B cell (primary cell): Measurements from ENCODE around the gene KMT2C.
"Not testable (repeated sequence)": the region's sequence is repeated elsewhere in the genome, so short reads cannot be mapped to it uniquely, and the experiment has no call there.

Experiments used
- EZH2 ChIP-seq: IDR thresholded peaks from 2 replicates; pipeline ENCODE4 v1.6.1; 2012; ENCODE audit warnings: borderline replicate concordance, low read depth, mild to moderate bottlenecking, moderate library complexity, low read length; ENCODE audit not compliant: insufficient read depth, poor library complexity, severe bottlenecking
- TF ChIP-seq, protein P1 (sequence below): fragments of 200-600 bp; IDR thresholded peaks from one replicate; pipeline ENCODE4 v1.8.0; 2022; ENCODE audit warnings: antibody characterized with exemption, mild to moderate bottlenecking

- TF ChIP-seq, protein P1, sequence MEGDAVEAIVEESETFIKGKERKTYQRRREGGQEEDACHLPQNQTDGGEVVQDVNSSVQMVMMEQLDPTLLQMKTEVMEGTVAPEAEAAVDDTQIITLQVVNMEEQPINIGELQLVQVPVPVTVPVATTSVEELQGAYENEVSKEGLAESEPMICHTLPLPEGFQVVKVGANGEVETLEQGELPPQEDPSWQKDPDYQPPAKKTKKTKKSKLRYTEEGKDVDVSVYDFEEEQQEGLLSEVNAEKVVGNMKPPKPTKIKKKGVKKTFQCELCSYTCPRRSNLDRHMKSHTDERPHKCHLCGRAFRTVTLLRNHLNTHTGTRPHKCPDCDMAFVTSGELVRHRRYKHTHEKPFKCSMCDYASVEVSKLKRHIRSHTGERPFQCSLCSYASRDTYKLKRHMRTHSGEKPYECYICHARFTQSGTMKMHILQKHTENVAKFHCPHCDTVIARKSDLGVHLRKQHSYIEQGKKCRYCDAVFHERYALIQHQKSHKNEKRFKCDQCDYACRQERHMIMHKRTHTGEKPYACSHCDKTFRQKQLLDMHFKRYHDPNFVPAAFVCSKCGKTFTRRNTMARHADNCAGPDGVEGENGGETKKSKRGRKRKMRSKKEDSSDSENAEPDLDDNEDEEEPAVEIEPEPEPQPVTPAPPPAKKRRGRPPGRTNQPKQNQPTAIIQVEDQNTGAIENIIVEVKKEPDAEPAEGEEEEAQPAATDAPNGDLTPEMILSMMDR: not testable (repeated sequence)
- not testable (repeated sequence) for TF ChIP-seq EZH2
Observed at GRCh38 chr7:152286972-152287371, 148.8 kb downstream of the KMT2C start.
